GM18873 (cell line): ENCODE measurements around the gene C20orf204.
"Not testable (repeated sequence)": the region's sequence is repeated elsewhere in the genome, so short reads cannot be mapped to it uniquely, and the experiment has no call there.

Source experiments
- ATAC-seq: cut with Tn5 transposase; IDR thresholded peaks from one replicate; pipeline ENCODE4 v1.9.1; 2021; ENCODE audit warnings: mild to moderate bottlenecking, moderate library complexity, moderate number of reproducible peaks; ENCODE audit not compliant: unreplicated experiment, low FRiP score

Gene C20orf204

GRCh38 chr20:64035933-64036345 lies at the start of gene C20orf204:
Gene C20orf204, plus strand, starts transcription at chr20:64036182. Its CDS starts 142 bp downstream, at chr20:64036324.
- no peak for ATAC-seq

DNA sequence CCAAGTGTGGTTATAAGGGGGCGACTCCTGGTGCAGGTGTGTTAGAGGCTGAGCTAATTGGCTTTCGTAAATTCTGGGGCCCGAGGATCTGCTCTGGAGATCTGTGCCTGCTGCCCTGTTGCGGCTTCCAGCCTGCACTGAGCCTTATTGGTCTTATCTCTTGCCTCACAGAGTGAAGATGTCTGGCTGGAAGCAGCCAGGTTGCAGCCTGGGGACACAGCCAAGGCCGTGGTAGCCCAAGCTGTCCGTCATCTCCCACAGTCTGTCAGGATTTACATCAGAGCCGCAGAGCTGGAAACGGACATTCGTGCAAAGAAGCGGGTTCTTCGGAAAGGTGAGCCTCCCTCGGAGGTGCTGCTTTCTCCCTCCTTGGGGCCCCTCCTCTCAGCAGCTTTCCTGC lies 35.1 kb upstream of the C20orf204 start:
- ATAC-seq, result no peak

DNA sequence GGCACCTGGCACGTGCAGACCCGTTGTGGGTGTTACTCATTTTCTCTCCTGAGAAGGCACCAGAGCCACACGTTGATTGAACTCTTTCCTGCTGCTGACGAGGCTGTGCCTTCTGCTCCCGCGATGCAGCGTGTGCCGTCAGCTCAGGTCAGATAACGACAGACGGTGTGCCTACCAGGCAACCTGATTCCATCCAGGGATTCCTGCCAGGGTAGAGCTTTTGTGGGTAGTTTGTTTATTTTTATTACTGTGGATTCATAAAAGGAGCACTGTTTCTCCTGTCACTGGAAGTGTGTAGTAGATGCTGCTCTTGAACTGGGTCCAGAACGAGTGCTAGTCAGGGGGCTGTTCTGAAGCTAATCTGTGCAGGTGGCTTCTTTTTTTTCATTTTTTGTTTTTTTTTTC lies 34.4 kb upstream of the C20orf204 start:
- ATAC-seq, result no peak

- no peak for ATAC-seq
Observed at GRCh38 chr20:64003960-64004725, 31.8 kb upstream of the C20orf204 start.

- ATAC-seq, result no peak
Observed at GRCh38 chr20:64005394-64005793, 30.6 kb upstream of the C20orf204 start.

DNA sequence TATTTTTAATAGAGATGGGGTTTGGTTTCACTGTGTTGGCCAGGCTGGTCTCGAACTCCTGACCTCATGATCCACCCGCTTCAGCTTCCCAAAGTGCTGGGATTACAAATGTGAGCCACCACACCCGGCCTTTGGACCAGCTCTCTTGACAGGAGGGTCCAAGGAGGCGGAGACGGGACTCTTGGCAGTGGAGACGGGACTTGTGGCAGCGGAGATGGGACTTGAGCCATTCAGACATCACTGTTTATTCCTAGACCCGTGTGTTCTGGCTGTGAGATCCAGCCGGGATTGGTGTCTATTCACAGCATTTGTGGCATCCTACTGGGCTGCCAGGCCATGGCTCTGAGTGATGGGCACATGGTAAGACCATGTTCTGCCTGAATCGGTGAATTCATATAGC lies 29.5 kb upstream of the C20orf204 start:
- ATAC-seq, result no peak

DNA sequence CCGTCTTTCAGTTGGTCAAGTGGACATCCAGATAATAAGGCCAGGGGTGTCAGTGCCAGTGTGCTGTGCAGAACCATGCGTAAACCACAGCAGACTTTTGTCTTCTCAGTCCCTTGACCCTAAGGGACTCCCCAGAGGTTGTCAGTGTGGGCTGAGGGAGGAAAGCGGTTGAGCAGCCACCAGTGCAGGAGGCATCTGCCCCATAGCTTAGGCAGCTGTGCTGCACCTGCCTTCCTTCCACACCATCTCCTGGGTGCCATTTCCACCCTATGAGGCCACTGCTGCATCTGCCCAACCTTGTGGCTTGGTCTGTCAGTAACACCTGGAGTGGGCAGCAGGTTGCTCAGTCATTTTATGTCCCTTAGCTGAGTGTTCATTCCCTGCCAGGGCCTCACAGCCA lies 29.1 kb upstream of the C20orf204 start:
- ATAC-seq, result no peak

DNA sequence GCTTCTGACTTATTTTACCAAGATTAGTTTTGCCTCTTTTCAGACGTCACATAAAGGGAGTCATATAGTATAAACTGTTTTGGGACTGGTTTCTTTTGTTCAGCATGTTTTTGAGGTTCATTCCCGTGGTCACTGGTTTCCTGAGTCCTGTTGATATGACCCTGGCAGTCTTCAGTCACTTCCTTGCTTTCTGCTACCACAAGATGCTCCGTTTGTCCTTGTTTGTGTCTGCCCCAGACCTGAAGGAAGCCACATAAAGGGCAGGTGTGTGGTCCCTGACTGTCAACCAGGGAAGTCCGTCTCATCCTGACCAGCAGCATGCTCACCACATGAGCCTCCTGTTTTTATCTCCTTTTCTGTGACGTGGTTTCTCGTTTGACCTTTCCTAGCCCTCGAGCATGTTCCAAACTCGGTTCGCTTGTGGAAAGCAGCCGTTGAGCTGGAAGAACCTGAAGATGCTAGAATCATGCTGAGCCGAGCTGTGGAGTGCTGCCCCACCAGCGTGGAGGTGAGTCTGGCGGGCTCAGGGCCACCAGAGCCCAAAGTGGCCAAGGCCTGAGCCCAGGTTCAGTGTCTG lies 26.1 kb upstream of the C20orf204 start:
- no peak for ATAC-seq

DNA sequence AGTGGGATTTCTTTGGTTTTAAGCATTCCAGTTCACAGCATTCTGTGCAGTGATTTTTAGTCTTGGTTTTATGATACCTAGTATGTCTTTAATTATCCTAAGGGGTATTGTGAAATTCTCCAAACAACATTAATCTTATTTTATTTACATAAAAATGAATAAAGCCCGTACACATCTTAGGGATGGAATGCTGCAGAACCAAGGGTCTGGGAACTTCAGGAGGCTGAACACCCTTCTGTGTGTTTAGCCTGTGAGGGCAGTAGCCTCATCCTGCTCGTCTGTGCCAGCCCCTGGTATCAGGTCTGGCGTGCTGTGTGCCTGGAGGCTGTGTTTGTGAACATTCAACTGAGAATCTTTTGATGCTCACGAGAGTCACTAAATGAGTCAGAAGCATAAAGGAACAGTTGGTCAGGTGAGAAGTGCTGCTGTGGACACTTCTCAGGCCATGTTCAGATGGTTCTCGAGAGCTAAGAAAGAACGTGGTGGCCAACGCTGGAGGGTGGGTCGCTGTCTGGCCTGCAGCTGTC lies 25.2 kb upstream of the C20orf204 start:
- ATAC-seq, result no peak

GRCh38 chr20:64011366-64011779 lies 24.6 kb upstream of the C20orf204 start:
- ATAC-seq, result no peak

DNA sequence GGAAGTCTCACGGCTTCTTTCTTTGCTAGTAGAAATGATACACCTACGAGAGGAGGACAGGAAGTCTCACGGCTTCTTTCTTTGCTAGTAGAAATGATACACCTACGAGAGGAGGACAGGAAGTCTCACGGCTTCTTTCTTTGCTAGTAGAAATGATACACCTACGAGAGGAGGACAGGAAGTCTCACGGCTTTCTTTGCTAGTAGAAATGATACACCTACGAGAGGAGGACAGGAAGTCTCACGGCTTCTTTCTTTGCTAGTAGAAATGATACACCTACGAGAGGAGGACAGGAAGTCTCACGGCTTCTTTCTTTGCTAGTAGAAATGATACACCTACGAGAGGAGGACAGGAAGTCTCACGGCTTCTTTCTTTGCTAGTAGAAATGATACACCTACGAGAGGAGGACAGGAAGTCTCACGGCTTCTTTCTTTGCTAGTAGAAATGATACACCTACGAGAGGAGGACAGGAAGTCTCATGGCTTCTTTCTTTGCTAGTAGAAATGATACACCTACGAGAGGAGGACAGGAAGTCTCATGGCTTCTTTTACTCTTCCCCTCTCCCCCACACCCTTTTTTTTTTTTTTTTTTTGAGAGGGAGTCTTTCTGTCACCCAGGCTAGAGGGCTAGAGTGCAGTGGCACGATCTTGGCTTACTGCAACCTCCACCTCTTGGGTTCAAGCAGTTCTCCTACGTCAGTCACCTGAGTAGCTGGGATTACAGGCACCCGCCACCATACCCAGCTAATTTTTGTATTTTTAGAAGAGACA lies 23.4 kb upstream of the C20orf204 start:
- not testable (repeated sequence) for ATAC-seq

- ATAC-seq, result no peak
Observed at GRCh38 chr20:64015635-64016034, 20.3 kb upstream of the C20orf204 start.

DNA sequence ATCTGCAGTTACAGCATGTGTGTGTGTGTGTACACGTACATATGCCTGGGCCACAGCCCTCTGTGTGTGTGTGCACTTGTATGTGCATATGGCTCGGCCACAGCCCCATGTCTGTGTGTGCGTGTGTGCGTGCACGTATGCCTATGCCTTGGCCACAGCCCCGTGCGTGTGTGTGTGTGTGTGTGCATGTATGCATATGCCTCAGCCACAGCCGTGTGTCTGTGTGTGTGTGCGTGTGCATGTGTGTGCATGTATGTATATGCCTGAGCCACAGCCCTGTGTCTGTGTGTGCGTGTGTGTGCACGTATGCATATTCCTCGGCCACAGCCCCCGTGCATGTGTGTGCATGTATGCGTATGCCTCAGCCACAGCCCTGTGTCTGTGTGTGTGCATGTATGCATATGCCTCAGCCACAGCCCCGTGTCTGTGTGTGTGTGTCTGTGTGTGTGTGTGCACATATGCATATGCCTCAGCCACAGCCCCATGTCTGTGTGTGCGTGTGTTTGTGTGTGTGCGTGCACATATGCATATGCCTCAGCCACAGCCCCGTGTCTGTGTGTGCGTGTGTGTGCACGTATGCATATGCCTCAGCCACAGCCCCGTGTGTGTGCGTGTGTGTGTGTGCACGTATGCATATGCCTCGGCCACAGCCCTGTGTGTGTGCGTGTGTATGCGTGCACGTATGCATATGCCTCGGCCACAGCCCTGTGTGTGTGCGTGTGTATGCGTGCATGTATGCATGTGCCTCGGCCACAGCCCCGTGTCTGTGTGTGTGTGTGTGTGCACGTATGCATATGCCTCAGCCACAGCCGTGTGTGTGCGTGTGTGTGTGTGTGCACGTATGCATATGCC lies 14.6 kb upstream of the C20orf204 start:
- ATAC-seq, result no peak

DNA sequence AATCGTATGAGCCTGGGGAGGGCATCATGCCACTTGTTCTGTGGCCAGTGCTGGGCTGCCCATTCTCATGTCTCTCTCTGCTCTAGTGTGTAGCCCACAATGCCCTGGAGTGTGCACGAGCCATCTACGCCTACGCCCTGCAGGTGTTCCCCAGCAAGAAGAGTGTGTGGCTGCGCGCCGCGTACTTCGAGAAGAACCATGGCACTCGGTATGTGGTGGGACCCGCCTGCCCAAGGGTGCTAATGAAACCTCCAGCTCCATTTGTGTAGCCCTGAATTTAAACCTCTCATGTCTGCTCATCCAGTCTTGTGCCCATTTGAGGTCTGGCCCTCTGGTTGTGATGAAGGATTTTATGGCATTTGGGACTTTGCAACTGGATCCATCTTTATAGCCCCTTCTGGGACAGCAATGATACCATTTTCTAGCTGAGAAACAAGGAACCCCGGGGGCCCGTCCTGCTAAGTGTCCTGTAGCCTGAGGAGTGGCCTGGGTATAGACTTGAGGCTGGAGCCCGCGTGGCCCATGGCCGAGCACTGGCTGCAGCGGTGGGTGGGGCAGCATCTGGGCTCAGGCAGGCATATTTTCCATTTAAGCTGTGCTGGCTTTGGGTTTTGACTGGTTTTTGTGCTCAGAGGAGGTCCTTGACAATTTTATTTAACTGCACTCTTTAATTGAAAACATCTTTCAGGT lies 13.2 kb upstream of the C20orf204 start:
- ATAC-seq, result no peak

DNA sequence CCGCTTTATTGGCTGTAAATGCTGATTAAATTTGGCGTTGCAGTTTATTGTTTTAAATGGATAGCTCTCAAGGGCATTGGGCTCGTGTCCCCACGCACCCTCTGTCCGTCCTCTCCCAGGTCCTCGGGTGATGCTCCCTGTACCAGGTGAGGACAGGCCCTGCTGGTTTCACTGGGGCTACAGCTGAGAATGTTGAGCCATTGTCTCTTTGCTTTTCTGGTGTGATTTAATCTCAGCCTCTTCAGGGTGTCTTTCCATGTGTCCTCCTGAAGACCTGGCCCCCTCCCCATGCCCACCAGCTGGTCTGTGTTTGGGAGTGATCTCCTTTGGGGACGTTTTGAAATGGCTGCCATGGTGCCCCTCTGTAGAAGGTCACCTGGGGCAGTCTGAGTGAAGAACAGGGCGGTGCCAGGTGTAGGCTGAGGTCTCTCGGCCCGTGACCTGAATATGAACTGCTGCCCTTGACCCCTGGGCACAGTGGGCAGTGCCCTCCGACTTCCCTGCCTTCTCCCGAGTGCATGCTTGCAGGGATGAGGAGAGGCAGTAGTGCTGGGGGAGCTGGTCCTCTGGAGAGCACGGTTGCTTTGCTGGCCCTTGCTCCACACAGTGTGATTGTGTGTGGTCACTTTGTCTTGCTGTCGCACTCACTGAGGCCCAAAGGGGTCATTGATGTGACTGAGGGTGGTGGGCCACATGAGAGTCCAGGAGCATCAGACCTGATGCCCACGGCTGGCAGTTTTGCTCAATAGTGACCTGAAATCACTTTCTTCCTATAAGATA lies 12.4 kb upstream of the C20orf204 start:
- no peak for ATAC-seq

DNA sequence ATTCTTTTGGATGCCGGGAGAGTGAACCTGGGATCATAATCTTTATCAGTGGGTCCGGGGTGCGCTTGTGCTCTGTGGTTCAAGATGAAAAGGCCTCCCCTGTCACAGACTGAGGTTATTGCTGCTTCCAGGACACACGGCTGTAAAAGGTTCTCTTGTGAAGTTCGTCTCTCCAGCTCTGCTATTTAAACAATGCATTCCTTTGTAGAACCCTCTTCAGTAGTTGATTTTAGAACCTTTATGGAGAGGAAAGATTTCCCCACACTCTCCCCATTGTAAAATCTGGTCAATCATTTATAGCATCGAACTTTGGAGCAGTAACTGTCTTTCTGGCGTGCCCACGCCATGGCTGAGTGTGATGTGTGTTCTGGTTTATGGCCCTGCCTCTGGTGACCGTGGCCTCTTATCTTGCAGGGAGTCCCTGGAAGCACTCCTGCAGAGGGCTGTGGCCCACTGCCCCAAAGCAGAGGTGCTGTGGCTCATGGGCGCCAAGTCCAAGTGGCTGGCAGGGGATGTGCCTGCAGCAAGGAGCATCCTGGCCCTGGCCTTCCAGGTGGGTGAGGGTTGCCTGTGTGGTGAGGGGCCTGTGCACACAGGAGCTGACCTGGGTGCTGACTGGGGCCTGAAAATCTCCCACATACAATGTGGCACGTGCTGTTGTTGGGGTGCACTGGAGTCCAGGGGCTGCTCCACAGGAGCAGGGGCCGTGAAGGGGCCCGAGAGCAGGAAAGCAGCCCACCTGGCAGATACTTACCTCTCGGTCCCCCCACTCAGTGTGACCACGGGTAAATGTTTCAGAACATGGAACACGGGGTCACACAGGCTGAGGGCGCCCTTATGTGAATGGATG lies 11.6 kb upstream of the C20orf204 start:
- no peak for ATAC-seq

GRCh38 chr20:64025101-64025825 lies 10.7 kb upstream of the C20orf204 start:
- no peak for ATAC-seq
